ENCODE data around the gene TMEM150B. TPM values are rescaled to one million over a fixed set of nuclear protein-coding genes. Genes with fewer than 3 reads are reported as not detected.

TMEM150B gene
- total and polyA plus RNA-seq, 2 experiments from 2014 or later, result 0.29 TPM; not detected in 1

GRCh38 chr19:55322204-55322885, 2.8 kb downstream of the TMEM150B start (continued):
- TF ChIP-seq, protein P1, sequence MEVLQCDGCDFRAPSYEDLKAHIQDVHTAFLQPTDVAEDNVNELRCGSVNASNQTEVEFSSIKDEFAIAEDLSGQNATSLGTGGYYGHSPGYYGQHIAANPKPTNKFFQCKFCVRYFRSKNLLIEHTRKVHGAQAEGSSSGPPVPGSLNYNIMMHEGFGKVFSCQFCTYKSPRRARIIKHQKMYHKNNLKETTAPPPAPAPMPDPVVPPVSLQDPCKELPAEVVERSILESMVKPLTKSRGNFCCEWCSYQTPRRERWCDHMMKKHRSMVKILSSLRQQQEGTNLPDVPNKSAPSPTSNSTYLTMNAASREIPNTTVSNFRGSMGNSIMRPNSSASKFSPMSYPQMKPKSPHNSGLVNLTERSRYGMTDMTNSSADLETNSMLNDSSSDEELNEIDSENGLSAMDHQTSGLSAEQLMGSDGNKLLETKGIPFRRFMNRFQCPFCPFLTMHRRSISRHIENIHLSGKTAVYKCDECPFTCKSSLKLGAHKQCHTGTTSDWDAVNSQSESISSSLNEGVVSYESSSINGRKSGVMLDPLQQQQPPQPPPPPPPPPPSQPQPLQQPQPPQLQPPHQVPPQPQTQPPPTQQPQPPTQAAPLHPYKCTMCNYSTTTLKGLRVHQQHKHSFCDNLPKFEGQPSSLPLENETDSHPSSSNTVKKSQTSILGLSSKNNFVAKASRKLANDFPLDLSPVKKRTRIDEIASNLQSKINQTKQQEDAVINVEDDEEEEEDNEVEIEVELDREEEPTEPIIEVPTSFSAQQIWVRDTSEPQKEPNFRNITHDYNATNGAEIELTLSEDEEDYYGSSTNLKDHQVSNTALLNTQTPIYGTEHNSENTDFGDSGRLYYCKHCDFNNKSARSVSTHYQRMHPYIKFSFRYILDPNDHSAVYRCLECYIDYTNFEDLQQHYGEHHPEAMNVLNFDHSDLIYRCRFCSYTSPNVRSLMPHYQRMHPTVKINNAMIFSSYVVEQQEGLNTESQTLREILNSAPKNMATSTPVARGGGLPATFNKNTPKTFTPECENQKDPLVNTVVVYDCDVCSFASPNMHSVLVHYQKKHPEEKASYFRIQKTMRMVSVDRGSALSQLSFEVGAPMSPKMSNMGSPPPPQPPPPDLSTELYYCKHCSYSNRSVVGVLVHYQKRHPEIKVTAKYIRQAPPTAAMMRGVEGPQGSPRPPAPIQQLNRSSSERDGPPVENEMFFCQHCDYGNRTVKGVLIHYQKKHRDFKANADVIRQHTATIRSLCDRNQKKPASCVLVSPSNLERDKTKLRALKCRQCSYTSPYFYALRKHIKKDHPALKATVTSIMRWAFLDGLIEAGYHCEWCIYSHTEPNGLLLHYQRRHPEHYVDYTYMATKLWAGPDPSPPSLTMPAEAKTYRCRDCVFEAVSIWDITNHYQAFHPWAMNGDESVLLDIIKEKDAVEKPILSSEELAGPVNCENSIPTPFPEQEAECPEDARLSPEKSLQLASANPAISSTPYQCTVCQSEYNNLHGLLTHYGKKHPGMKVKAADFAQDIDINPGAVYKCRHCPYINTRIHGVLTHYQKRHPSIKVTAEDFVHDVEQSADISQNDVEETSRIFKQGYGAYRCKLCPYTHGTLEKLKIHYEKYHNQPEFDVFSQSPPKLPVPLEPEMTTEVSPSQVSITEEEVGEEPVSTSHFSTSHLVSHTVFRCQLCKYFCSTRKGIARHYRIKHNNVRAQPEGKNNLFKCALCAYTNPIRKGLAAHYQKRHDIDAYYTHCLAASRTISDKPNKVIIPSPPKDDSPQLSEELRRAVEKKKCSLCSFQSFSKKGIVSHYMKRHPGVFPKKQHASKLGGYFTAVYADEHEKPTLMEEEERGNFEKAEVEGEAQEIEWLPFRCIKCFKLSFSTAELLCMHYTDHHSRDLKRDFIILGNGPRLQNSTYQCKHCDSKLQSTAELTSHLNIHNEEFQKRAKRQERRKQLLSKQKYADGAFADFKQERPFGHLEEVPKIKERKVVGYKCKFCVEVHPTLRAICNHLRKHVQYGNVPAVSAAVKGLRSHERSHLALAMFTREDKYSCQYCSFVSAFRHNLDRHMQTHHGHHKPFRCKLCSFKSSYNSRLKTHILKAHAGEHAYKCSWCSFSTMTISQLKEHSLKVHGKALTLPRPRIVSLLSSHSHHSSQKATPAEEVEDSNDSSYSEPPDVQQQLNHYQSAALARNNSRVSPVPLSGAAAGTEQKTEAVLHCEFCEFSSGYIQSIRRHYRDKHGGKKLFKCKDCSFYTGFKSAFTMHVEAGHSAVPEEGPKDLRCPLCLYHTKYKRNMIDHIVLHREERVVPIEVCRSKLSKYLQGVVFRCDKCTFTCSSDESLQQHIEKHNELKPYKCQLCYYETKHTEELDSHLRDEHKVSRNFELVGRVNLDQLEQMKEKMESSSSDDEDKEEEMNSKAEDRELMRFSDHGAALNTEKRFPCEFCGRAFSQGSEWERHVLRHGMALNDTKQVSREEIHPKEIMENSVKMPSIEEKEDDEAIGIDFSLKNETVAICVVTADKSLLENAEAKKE (CRISPR knock-in tag; IDR thresholded peaks at IDR 0.05), result no peak
- TF ChIP-seq JUNB (IDR thresholded peaks at IDR 0.05; ENCODE audit: unreplicated experiment) (no peak), ZNF331 (CRISPR knock-in tag; IDR thresholded peaks at IDR 0.05; ENCODE audit: low read depth) (no peak)

- peaks cover 12% of the 10 kb centered on the region for H3K27me3 Mint-ChIP-seq (ENCODE audit: insufficient read depth, low read depth, poor library complexity)
- H3K36me3 ChIP-seq (ENCODE audit: insufficient read depth), result no peaks in the 10 kb centered on the region
- H3K27ac ChIP-seq (ENCODE audit: low read depth), result no peak overlapping the region
- no peaks in the 10 kb centered on the region for H3K79me2 ChIP-seq (replicated peaks; ENCODE audit: insufficient read depth)
- peaks cover 15% of the 10 kb centered on the region for H3K4me1 Mint-ChIP-seq
- no peaks in the 10 kb centered on the region; the same call in 1 of the 2 replicates for H4K20me1 ChIP-seq (replicated peaks; ENCODE audit: insufficient read depth)
- no peak overlapping the region for H3K4me2 ChIP-seq
- H3K27me3 ChIP-seq (ENCODE audit: insufficient read depth), result no peaks in the 10 kb centered on the region
- TF ChIP-seq, protein P2, sequence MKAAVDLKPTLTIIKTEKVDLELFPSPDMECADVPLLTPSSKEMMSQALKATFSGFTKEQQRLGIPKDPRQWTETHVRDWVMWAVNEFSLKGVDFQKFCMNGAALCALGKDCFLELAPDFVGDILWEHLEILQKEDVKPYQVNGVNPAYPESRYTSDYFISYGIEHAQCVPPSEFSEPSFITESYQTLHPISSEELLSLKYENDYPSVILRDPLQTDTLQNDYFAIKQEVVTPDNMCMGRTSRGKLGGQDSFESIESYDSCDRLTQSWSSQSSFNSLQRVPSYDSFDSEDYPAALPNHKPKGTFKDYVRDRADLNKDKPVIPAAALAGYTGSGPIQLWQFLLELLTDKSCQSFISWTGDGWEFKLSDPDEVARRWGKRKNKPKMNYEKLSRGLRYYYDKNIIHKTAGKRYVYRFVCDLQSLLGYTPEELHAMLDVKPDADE (IDR thresholded peaks at IDR 0.05), result no peak
- TF ChIP-seq, protein P3, sequence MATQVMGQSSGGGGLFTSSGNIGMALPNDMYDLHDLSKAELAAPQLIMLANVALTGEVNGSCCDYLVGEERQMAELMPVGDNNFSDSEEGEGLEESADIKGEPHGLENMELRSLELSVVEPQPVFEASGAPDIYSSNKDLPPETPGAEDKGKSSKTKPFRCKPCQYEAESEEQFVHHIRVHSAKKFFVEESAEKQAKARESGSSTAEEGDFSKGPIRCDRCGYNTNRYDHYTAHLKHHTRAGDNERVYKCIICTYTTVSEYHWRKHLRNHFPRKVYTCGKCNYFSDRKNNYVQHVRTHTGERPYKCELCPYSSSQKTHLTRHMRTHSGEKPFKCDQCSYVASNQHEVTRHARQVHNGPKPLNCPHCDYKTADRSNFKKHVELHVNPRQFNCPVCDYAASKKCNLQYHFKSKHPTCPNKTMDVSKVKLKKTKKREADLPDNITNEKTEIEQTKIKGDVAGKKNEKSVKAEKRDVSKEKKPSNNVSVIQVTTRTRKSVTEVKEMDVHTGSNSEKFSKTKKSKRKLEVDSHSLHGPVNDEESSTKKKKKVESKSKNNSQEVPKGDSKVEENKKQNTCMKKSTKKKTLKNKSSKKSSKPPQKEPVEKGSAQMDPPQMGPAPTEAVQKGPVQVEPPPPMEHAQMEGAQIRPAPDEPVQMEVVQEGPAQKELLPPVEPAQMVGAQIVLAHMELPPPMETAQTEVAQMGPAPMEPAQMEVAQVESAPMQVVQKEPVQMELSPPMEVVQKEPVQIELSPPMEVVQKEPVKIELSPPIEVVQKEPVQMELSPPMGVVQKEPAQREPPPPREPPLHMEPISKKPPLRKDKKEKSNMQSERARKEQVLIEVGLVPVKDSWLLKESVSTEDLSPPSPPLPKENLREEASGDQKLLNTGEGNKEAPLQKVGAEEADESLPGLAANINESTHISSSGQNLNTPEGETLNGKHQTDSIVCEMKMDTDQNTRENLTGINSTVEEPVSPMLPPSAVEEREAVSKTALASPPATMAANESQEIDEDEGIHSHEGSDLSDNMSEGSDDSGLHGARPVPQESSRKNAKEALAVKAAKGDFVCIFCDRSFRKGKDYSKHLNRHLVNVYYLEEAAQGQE (IDR thresholded peaks at IDR 0.05; ENCODE audit: unreplicated experiment), result no peak
- TF ChIP-seq JUNB (IDR thresholded peaks at IDR 0.05; ENCODE audit: unreplicated experiment) (no peak), CREB1 (CRISPR knock-in tag; IDR thresholded peaks at IDR 0.05; ENCODE audit: low read depth) (no peak), NANOG (IDR thresholded peaks at IDR 0.05; ENCODE audit: borderline replicate concordance) (no peak), EZH2 (IDR thresholded peaks at IDR 0.05; ENCODE audit: low read depth, unreplicated experiment) (no peak), STAT1 (IDR thresholded peaks at IDR 0.05; ENCODE audit: unreplicated experiment) (no peak)
- TF ChIP-seq, protein P4, sequence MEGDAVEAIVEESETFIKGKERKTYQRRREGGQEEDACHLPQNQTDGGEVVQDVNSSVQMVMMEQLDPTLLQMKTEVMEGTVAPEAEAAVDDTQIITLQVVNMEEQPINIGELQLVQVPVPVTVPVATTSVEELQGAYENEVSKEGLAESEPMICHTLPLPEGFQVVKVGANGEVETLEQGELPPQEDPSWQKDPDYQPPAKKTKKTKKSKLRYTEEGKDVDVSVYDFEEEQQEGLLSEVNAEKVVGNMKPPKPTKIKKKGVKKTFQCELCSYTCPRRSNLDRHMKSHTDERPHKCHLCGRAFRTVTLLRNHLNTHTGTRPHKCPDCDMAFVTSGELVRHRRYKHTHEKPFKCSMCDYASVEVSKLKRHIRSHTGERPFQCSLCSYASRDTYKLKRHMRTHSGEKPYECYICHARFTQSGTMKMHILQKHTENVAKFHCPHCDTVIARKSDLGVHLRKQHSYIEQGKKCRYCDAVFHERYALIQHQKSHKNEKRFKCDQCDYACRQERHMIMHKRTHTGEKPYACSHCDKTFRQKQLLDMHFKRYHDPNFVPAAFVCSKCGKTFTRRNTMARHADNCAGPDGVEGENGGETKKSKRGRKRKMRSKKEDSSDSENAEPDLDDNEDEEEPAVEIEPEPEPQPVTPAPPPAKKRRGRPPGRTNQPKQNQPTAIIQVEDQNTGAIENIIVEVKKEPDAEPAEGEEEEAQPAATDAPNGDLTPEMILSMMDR (conservative IDR thresholded peaks at IDR 0.05; ENCODE audit: low read depth in 2 of 2), result no peak
- H3F3A ChIP-seq (replicated peaks; ENCODE audit: low read depth), result 0 out of 2 replicates have a peak, but pooled peaks cover 4% of the 10 kb centered on the region
- H3K4me3 Mint-ChIP-seq, result no peak overlapping the region; the same call in 2 of the 3 replicates
- no peaks in the 10 kb centered on the region for H3K36me3 Mint-ChIP-seq (ENCODE audit: low read depth)
- H3K27ac Mint-ChIP-seq, result no peak overlapping the region
- H3K9me2 ChIP-seq (ENCODE audit: insufficient read depth), result no peaks in the 10 kb centered on the region
- no peaks in the 10 kb centered on the region; the same call in 2 of the 3 replicates for H3K9me3 Mint-ChIP-seq
- no peak for DNase-seq (ENCODE audit: low spot score)
- H2AFZ ChIP-seq, result no peak overlapping the region
- H3K4me3 ChIP-seq, result no peak overlapping the region
- no peak for ATAC-seq
- peaks cover 5% of the 10 kb centered on the region; the same call in 1 of the 2 replicates for H3K4me1 ChIP-seq (ENCODE audit: insufficient read depth)
Measured at GRCh38 chr19:55321466-55322137, 3.5 kb downstream of the TMEM150B start.

Measured in GM23338 (cell line).